Body of pancreas (tissue), 4 donors: ENCODE results near the gene HMCN2.

Experiments
- CTCF ChIP-seq, 7 experiments: fragments of 450-650 bp in 4 of 7; fragments of 200-600 bp in 3 of 7; sonication (generic) in 3 of 7; IDR thresholded peaks; one replicate each; pipeline ENCODE4 v1.5.1; 2016 to 2019; ENCODE audit warnings: antibody characterized with exemption in 7 of 7
- POLR2A ChIP-seq, 3 donors: fragments of 450-650 bp; IDR thresholded peaks; one replicate each; pipeline ENCODE4 v1.6.1; 2016; ENCODE audit warnings: antibody characterized with exemption in 3 of 3, mild to moderate bottlenecking in 2 of 3

- TF ChIP-seq CTCF (IDR thresholded peaks at IDR 0.05) (no peak), POLR2A (IDR thresholded peaks at IDR 0.05) (no peak)
These were observed 166.8 kb downstream of the HMCN2 start for GRCh38 chr9:130432362-130432761.
